HG03342 (cell line): ENCODE data around the gene UNC45A.

Experiments used
- ATAC-seq: cut with Tn5 transposase; IDR thresholded peaks from one replicate; pipeline ENCODE4 v1.9.1; 2021; ENCODE audit warnings: mild to moderate bottlenecking, moderate library complexity; ENCODE audit not compliant: unreplicated experiment

UNC45A gene

GRCh38 chr15:90934949-90935751, at the start of gene UNC45A:
UNC45A (plus strand) TSS chr15:90935285; CDS start chr15:90935325, 40 bp downstream.
- ATAC-seq, result peak; percentile 57

- ATAC-seq, result peak; percentile 46
These were observed 49.4 kb upstream of the UNC45A start for GRCh38 chr15:90885432-90886290.

GRCh38 chr15:90886291-90886614, 48.8 kb upstream of the UNC45A start:
- ATAC-seq, result no peak

GRCh38 chr15:90887037-90887481, 48.0 kb upstream of the UNC45A start:
- no peak for ATAC-seq

- ATAC-seq, result no peak
These were observed 45.8 kb upstream of the UNC45A start for GRCh38 chr15:90889313-90889730.

GRCh38 chr15:90889736-90890456, 45.2 kb upstream of the UNC45A start:
- no peak for ATAC-seq

- ATAC-seq, result no peak
These were observed 44.2 kb upstream of the UNC45A start for GRCh38 chr15:90890839-90891238.

GRCh38 chr15:90891346-90891949, 43.6 kb upstream of the UNC45A start:
- no peak for ATAC-seq

- ATAC-seq, result no peak
These were observed 43.1 kb upstream of the UNC45A start for GRCh38 chr15:90892023-90892422.

- no peak for ATAC-seq
These were observed 42.4 kb upstream of the UNC45A start for GRCh38 chr15:90892498-90893174.

- ATAC-seq, result no peak
These were observed 41.7 kb upstream of the UNC45A start for GRCh38 chr15:90893175-90894090.

GRCh38 chr15:90895571-90896117, 39.4 kb upstream of the UNC45A start:
- ATAC-seq, result no peak

GRCh38 chr15:90897131-90897655, 37.9 kb upstream of the UNC45A start:
- peak; percentile 59 for ATAC-seq

- ATAC-seq, result no peak
These were observed 33.7 kb upstream of the UNC45A start for GRCh38 chr15:90901175-90902039.

GRCh38 chr15:90902040-90902839, 32.8 kb upstream of the UNC45A start:
- peak; percentile 66 for ATAC-seq

GRCh38 chr15:90902840-90903732, 32.0 kb upstream of the UNC45A start, which contains the start of gene MAN2A2:
MAN2A2 (plus strand) TSS chr15:90903302; CDS start chr15:90904208, 906 bp downstream.
- ATAC-seq, result peak; percentile 50
